Endothelial cell of umbilical vein (primary cell): ENCODE measurements around the gene SFMBT2. TPM values are rescaled to one million over a fixed set of nuclear protein-coding genes. Genes with fewer than 3 reads are reported as not detected.

Experiments used
- BruUV-seq: library from RNA; stranded (reverse); fragments of 400-500 nt; replicated peaks from 2 replicates; lab custom pipeline; 2021; lab: Mats Ljungman, UMichigan
- CTCF ChIA-PET: fragments of 300-600, 350-600 bp; sonication (Branson Sonifier 250); formaldehyde crosslinking; loops from one replicate; lab custom pipeline; 2021; ENCODE audit warnings: antibody characterized with exemption, inconsistent platforms; lab: Charles Lee
- POLR2A ChIA-PET: fragments of 300-600, 350-600 bp; sonication (Branson Sonifier 250); formaldehyde crosslinking; loops from one replicate; lab custom pipeline; 2021; ENCODE audit warnings: antibody characterized with exemption, inconsistent platforms; lab: Charles Lee
- DNase-seq: peaks from one replicate; pipeline ENCODE4 v3.0.0-alpha.2; 2011; ENCODE audit warnings: low read depth, low spot score
- FAIRE-seq: peaks from 2 replicates; lab custom pipeline; 2011; peaks lifted over from hg19 to GRCh38; lab: Jason Lieb, UNC
- H2AFZ ChIP-seq: 2 replicates; pipeline ENCODE4 v1.6.0; 2012; ENCODE audit warnings: low read depth, low read length, control low read depth, inconsistent platforms
- H3K27ac ChIP-seq: 2 replicates; pipeline ENCODE4 v1.5.1; 2011; ENCODE audit warnings: low read depth, mild to moderate bottlenecking, control low read depth, low read length, moderate library complexity; ENCODE audit not compliant: insufficient read depth
- H3K27me3 ChIP-seq, 2 experiments: 2 replicates each; pipeline versions ENCODE4 v1.6.0 to v1.6.1; 2011; ENCODE audit warnings: low read length in 2 of 2, mixed read lengths in 1 of 2; ENCODE audit not compliant: control insufficient read depth in 2 of 2, insufficient read depth in 2 of 2
- H3K36me3 ChIP-seq, 2 experiments: 2 replicates in 1 of 2; 3 replicates in 1 of 2; pipeline ENCODE4 v1.5.1; 2011; ENCODE audit warnings: low read length in 2 of 2, mild to moderate bottlenecking in 1 of 2, moderate library complexity in 1 of 2; ENCODE audit not compliant: control insufficient read depth in 2 of 2, insufficient read depth in 2 of 2; ENCODE audit errors: extremely low read depth in 1 of 2
- H3K4me1 ChIP-seq: 3 replicates; pipeline ENCODE4 v1.5.1; 2011; ENCODE audit warnings: mild to moderate bottlenecking, low read length; ENCODE audit not compliant: control insufficient read depth, insufficient read depth; ENCODE audit errors: extremely low read depth
- H3K4me2 ChIP-seq: 2 replicates; pipeline ENCODE4 v1.6.1; 2011; ENCODE audit warnings: low read length, control low read depth, mixed read lengths; ENCODE audit not compliant: insufficient read depth
- H3K4me3 ChIP-seq, 3 experiments: fragments of 200-600 bp in 1 of 3; sonication (generic), shearing (Covaris generic) in 1 of 3; replicated peaks in 1 of 3; 2 replicates each; pipeline ENCODE4 v1.5.1; 2011 to 2016; ENCODE audit warnings: control low read depth in 3 of 3, low read length in 3 of 3, mild to moderate bottlenecking in 2 of 3, inconsistent platforms in 1 of 3, low read depth in 1 of 3, moderate library complexity in 1 of 3; ENCODE audit not compliant: insufficient read depth in 1 of 3
- H3K79me2 ChIP-seq: 2 replicates; pipeline ENCODE4 v1.6.0; 2012; ENCODE audit warnings: low read length, inconsistent platforms; ENCODE audit not compliant: control insufficient read depth, insufficient read depth
- H3K9ac ChIP-seq: replicated peaks from 2 replicates; pipeline ENCODE3; 2011; ENCODE audit warnings: low read length, control low read depth; ENCODE audit not compliant: insufficient read depth; ENCODE audit errors: extremely low read depth
- H3K9me1 ChIP-seq: replicated peaks from 3 replicates; pipeline ENCODE4 v1.6.0; 2011; ENCODE audit warnings: mild to moderate bottlenecking, low read length; ENCODE audit not compliant: control insufficient read depth, insufficient read depth; ENCODE audit errors: extremely low read depth
- H3K9me3 ChIP-seq: replicated peaks from 2 replicates; pipeline ENCODE4 v1.5.1; 2012; ENCODE audit warnings: low read length, inconsistent platforms; ENCODE audit not compliant: control insufficient read depth, insufficient read depth
- H4K20me1 ChIP-seq: replicated peaks from 2 replicates; pipeline ENCODE3; 2011; ENCODE audit warnings: mild to moderate bottlenecking, low read length; ENCODE audit not compliant: control insufficient read depth, insufficient read depth; ENCODE audit errors: extremely low read depth
- EZH2 ChIP-seq: IDR thresholded peaks from 2 replicates; pipeline ENCODE4 v1.6.1; 2012; ENCODE audit warnings: borderline replicate concordance, low read depth, mild to moderate bottlenecking, moderate library complexity, low read length, inconsistent platforms; ENCODE audit not compliant: severe bottlenecking
- FOS ChIP-seq: IDR thresholded peaks from 2 replicates; pipeline ENCODE4 v1.6.1; 2011; ENCODE audit warnings: mild to moderate bottlenecking, low read length, moderate library complexity, borderline replicate concordance; ENCODE audit not compliant: insufficient read depth
- GATA2 ChIP-seq: IDR thresholded peaks from 2 replicates; pipeline ENCODE4 v1.7.0; 2011; ENCODE audit warnings: low read depth, mild to moderate bottlenecking, moderate library complexity, mixed read lengths, low read length; ENCODE audit not compliant: insufficient read length, insufficient read depth
- JUN ChIP-seq: IDR thresholded peaks from 2 replicates; pipeline ENCODE4 v1.6.1; 2011; ENCODE audit warnings: borderline replicate concordance, low read depth; ENCODE audit not compliant: insufficient read length, insufficient read depth
- MYC ChIP-seq: IDR thresholded peaks from one replicate; pipeline ENCODE4 v1.6.1; 2011; ENCODE audit warnings: mild to moderate bottlenecking, low read depth, low read length
- POLR2A ChIP-seq: IDR thresholded peaks from 2 replicates; pipeline ENCODE4 v1.6.1; 2012; ENCODE audit warnings: low read depth, mild to moderate bottlenecking, control low read depth, low read length
- POLR2AphosphoS5 ChIP-seq: IDR thresholded peaks from 2 replicates; pipeline ENCODE4 v1.6.1; 2012; ENCODE audit warnings: low read depth, mild to moderate bottlenecking, control low read depth, low read length, moderate library complexity; ENCODE audit not compliant: insufficient read depth
- dilution Hi-C: fragments of 300-500 bp; cut with MboI; formaldehyde crosslinking; loops from one replicate; pipeline ENCODE4 v1.15.0; 2019; ENCODE audit warnings: low sequenced_read_pairs; ENCODE audit not compliant: extremely low pct_ligation_motif_present
- intact Hi-C: fragments of 100-400 bp; cut with micrococcal nuclease; formaldehyde crosslinking; loops from one replicate; pipeline ENCODE4 v1.10.0; 2022
- polyA plus RNA-seq, 4 experiments: library from polyadenylated mRNA; depleted of rRNA in 3 of 4; stranded (reverse) in 3 of 4; unstranded in 1 of 4; fragments of >200 nt; gene quantifications; 2 replicates each; pipeline versions ENCODE4 v1.2.1 to v1.2.3, GENCODE V29; 2011 to 2012; ENCODE audit warnings: missing spikeins in 1 of 4
- total RNA-seq: library from RNA; stranded (reverse); gene quantifications from 2 replicates; pipeline ENCODE4 v1.2.3, GENCODE V29; 2021
- TF ChIP-seq, protein P1 (sequence below), 2 donors: IDR thresholded peaks; 1 replicate in 1 of 2; 2 replicates in 1 of 2; pipeline ENCODE4 v1.5.1; 2011; ENCODE audit warnings: low read length in 2 of 2, mild to moderate bottlenecking in 2 of 2, moderate library complexity in 2 of 2, control low read depth in 1 of 2, inconsistent platforms in 1 of 2, low read depth in 1 of 2; ENCODE audit not compliant: insufficient read depth in 1 of 2; ENCODE audit errors: extremely low read depth in 1 of 2
- TF ChIP-seq, protein P2 (sequence below): IDR thresholded peaks from 2 replicates; pipeline ENCODE4 v1.6.1; 2011; ENCODE audit not compliant: insufficient read depth, insufficient read length

Gene SFMBT2
- total and polyA plus RNA-seq, 2 donors (not counting 3 experiments of a cell fraction or from before 2014, with no cell fraction given), result 0.14 to 0.64 TPM

DNA sequence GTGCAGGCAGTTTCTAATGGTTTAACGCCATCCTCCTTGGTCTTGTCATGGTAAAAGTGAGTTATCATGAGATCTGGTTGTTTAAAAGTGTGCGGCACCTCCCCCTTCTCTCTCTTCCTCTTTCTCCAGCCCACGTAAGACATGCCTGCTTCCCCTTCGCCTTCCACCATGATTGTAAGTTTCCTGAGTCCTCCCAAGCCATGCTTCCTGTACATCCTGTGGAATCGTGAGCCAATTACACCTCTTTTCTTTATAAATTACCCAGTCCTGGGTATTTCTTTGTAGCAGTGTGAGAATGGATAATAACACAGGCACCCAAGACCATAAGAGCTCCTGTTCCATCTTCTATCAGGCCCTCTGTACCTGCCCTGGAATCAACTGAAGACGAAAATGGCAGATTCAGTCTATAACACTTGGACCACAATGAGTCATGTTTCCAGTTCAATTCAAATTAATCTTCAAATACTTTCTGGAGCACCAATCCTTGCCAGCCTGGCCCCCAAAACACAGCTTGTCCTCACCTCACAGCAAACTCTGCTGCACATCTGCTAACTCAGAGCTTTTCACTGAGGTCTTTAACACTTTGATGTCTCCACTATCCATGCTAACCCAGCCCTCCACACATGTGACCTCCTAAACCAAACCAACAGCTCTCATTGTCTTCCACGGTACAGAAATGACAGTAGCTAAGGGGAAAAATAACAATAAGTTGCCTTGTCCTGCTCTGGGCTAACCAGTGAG, 73.2 kb downstream of the SFMBT2 start:
- Histone ChIP-seq H3K9ac (no peak overlapping the region), H3K79me2 (no peaks in the 10 kb centered on the region), H3K9me1 (no peaks in the 10 kb centered on the region), H2AFZ (no peak overlapping the region), H3K27me3 (no peaks in the 10 kb centered on the region), H3K36me3 (no peaks in the 10 kb centered on the region), H3K27ac (no peak overlapping the region), H3K4me3 (no peak overlapping the region), H3K4me2 (no peak overlapping the region), H3K4me1 (no peaks in the 10 kb centered on the region), H4K20me1 (no peaks in the 10 kb centered on the region), H3K9me3 (no peaks in the 10 kb centered on the region)
- dilution Hi-C loops, result no loop called here
- DNase-seq (no peak), FAIRE-seq (no peak)
- intact Hi-C loops, result no loop called here
- ChIA-PET CTCF (no interaction called here), POLR2A (no interaction called here)
- BruUV-seq, result no TSS peak
- TF ChIP-seq EZH2 (no peak), FOS (no peak), POLR2AphosphoS5 (no peak), MYC (no peak), JUN (no peak), POLR2A (no peak), GATA2 (no peak)
- TF ChIP-seq, protein P1, sequence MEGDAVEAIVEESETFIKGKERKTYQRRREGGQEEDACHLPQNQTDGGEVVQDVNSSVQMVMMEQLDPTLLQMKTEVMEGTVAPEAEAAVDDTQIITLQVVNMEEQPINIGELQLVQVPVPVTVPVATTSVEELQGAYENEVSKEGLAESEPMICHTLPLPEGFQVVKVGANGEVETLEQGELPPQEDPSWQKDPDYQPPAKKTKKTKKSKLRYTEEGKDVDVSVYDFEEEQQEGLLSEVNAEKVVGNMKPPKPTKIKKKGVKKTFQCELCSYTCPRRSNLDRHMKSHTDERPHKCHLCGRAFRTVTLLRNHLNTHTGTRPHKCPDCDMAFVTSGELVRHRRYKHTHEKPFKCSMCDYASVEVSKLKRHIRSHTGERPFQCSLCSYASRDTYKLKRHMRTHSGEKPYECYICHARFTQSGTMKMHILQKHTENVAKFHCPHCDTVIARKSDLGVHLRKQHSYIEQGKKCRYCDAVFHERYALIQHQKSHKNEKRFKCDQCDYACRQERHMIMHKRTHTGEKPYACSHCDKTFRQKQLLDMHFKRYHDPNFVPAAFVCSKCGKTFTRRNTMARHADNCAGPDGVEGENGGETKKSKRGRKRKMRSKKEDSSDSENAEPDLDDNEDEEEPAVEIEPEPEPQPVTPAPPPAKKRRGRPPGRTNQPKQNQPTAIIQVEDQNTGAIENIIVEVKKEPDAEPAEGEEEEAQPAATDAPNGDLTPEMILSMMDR (IDR thresholded peaks at IDR 0.05; ENCODE audit: extremely low read depth in 1 of 2, insufficient read depth in 1 of 2, low read depth in 1 of 2, low read length in 2 of 2), result no peak
- TF ChIP-seq, protein P2, sequence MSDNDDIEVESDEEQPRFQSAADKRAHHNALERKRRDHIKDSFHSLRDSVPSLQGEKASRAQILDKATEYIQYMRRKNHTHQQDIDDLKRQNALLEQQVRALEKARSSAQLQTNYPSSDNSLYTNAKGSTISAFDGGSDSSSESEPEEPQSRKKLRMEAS, result no peak
